ENCODE measurements around the gene TBC1D7.
A peak's percentile ranks its signal among the peaks of the same experiment; 100 is the strongest.

The TBC1D7 gene

DNA sequence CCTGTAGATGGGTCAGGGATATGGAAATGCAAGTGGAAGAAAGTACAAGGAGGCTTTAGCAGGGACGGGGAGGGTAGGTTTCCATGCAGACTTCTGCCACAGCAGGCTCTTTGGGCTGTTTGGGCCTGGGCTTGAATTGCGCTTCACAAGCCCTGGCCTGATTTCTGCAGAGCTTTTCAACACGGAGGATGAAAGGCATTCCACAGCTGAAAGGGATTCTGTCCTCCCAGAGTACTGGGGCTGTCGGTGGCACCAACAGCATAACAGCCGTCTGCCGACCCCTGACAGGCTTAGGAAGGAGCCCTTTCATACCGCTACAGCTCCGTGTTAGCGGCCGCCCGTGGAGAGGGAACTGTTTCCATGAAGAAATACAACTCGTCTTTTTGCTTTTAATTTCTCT is 22.9 kb upstream of the TBC1D7 start:
- Mint-ChIP-seq H3K9me3 (no peaks in the 10 kb centered on the region), H3K36me3 (ENCODE audit: insufficient read depth) (no peaks in the 10 kb centered on the region), H3K27ac (no peak overlapping the region), H3K27me3 (no peaks in the 10 kb centered on the region), H3K4me1 (ENCODE audit: low read depth in 2 of 2) (peaks cover 25 to 26% of the 10 kb centered on the region in 2 donors), H3K4me3 (no peak overlapping the region)
- no peak for ATAC-seq (replicated peaks)
- DNase-seq, result no peak

DNA sequence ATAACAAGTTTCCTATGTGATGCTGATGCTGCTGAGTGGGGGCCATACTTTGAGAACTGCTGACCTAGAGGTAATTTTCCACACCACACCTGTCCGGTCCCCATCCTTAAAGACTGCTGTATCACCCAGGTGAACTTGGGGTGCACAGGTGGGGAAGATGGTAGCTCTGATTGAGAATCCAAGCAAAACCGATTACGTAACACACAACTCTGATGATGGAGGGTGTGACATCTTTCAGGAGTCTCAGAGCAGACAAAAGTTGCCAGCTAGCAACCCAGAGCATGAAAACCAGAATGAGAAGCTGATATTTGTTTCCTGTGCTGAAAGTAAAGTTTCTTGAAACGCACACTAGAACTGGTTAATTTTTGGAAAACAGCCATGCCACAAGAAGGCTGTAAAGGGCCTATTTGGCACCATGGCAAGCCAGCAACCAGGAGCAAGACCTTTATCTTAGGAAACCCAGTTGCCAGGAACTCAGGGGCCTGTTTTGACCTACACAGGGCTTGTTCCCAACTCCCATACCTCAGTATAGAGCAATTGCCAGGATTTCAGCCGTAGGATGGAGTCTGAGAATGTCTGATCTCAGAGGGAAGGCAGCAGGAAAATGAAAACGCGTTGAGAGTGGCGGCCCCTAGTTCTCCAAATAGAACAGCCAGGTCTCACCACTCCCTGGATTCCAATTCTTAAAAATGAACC is 21.6 kb upstream of the TBC1D7 start:
- Mint-ChIP-seq H3K4me1 (ENCODE audit: low read depth in 2 of 2) (peaks cover 12 to 13% of the 10 kb centered on the region in 2 donors), H3K27me3 (no peaks in the 10 kb centered on the region), H3K9me3 (no peaks in the 10 kb centered on the region), H3K27ac (no peak overlapping the region), H3K36me3 (ENCODE audit: insufficient read depth) (no peaks in the 10 kb centered on the region), H3K4me3 (no peak overlapping the region)
- ATAC-seq (replicated peaks) (no peak), DNase-seq (no peak)

DNA sequence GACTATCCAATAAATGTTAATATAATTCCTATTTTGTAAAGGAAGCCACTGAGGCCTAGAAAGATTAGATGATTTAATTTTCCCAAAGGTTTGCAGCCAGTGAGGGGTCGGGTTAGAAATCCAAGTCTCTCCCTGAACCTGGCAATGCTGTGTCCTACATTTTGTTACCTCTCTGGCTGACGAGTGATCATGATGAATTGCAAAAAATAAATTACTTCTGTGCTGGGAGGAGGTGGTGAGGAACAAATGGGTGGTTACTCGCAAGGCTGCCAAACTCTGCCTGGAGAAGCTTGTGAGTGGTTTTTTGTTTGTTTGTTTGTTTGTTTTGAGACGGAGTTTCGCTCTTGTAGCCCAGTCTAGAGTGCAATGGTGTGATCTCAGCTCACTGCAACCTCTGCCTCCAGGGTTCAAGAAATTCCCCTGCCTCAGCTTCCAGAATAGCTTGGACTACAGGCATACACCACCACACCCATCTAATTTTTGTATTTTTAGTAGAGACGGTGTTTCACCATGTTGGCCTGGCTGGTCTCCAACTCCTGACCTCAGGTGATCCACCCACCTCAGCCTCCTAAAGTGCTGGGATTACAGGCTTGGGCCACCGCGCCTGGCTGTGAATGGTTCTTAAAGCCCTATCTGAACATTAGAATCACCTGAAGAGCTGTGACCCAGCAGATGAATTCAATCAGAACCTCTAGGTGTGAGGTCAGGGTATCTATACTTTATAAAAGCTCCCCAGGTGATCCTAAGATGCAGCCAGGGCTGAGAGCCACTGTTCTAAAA is 20.2 kb upstream of the TBC1D7 start:
- DNase-seq (no peak), ATAC-seq (replicated peaks) (no peak)
- Mint-ChIP-seq H3K27me3 (no peaks in the 10 kb centered on the region), H3K4me1 (ENCODE audit: low read depth in 2 of 2) (peaks cover 2% of the 10 kb centered on the region in 2 donors), H3K4me3 (no peak overlapping the region), H3K27ac (no peak overlapping the region), H3K36me3 (ENCODE audit: insufficient read depth) (no peaks in the 10 kb centered on the region), H3K9me3 (no peaks in the 10 kb centered on the region)

DNA sequence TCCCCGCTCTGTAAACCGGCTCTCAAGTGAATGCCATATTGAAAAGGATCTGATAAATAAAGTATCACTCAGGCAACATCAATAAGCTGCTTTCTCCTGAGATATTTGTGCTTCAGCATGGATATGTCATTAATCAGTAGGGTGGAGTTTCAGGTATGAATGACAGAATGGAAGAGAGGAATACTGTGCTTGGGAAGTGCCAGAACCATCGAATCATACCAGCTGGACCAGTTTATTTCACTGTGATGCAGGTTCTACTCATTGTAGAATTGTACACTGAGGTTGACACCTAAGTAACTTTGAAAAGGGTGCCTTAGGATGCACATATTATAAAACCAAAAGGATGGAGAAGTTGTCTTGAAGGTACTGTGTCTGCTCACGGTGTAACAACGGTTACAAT is 17.9 kb upstream of the TBC1D7 start:
- Mint-ChIP-seq H3K4me1 (ENCODE audit: low read depth in 2 of 2) (no peaks in the 10 kb centered on the region), H3K27me3 (no peaks in the 10 kb centered on the region), H3K9me3 (no peaks in the 10 kb centered on the region), H3K27ac (no peak overlapping the region), H3K36me3 (ENCODE audit: insufficient read depth) (no peaks in the 10 kb centered on the region), H3K4me3 (no peak overlapping the region)
- ATAC-seq (replicated peaks) (no peak), DNase-seq (no peak)

DNA sequence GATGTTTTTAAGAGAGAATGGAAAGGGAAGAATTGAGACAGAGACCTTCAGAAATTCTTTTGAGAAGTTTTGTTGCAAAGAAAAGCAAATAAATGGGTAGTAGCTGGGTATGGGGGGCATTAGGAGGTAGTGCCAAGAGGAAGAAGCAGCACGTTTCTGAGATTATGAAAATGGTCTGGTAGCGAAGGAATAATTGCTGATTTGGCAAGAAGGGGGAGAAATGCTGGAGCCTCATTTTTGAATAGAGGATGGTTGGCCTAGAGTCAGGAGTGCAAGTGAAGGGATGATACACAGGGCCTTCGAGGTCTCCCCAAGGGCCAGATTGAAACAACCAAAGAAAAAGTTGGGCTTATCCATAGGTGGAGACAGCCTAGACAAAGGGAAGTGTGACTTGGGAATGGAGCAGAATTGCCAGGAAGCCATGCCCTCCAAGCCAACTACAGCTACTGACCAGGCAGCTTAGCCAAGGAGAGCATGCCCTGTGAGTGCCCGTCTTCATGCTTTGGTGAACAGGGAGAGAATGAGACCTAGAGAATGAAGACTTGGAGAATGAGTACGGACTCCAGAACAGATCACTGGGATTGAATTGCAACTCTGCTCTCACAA is 14.2 kb upstream of the TBC1D7 start:
- Mint-ChIP-seq H3K9me3 (no peaks in the 10 kb centered on the region), H3K36me3 (ENCODE audit: insufficient read depth) (no peaks in the 10 kb centered on the region), H3K4me1 (ENCODE audit: low read depth in 2 of 2) (no peaks in the 10 kb centered on the region), H3K27ac (no peak overlapping the region), H3K27me3 (peaks cover 0 to 6% of the 10 kb centered on the region in 2 donors), H3K4me3 (no peak overlapping the region)
- ATAC-seq (replicated peaks) (no peak), DNase-seq (no peak)

DNA sequence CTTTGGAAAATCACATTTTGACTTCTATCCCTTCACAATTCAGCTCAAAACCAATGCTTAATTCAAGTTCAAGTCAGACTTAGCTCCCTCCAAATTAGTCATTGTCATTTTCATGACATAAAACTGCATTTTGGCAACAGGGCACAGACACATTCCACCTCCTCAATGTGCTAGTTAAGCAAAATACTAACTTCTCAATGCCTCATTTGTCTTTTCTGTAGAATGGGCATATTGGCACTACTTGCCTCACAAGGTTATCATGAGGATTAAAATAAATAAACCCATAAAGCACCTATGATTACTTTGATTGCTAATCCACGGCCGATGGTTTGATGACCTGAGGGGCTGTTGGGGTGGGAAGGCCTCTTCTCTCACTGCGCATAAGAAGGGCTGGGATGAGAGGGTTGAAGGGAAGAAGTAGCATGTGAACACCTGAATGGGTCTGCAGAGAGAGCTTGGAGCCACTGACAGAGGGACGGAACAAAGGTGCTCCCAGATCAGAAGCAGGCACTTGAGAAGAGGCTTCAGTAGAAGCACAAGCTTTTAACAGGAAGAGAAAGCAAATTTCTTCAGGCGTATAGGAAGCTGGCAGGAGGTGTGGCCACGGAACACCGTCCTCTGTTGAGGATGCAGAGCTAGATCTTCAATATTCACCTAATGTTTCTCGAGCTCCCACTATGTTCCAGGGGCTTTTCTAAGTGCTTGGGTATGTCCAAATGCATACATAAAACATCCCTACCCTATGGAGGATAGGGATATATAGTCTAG is 11.7 kb upstream of the TBC1D7 start:
- H3K9me3 Mint-ChIP-seq, result no peaks in the 10 kb centered on the region

DNA sequence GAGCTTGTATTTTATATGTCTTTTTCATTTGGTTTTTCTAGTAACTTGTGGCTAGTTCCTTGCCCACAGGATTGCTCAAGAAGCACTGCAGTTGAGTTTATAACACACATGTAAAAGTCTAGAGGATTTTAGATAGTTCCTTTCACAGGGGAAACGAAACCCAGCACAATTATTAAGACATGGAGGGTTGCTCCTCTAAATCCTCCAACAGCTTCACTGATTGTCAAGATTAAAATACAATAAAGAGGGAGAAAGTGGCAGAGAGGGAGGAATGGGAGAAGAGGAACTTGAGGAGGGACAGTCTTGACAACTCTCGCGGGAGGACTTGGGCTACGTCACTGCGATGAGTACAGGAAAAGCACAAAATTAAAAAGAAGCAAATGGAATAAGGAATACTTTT is 9.7 kb upstream of the TBC1D7 start:
- Mint-ChIP-seq H3K27me3 (peaks cover 0 to 6% of the 10 kb centered on the region in 2 donors), H3K4me3 (no peak overlapping the region), H3K9me3 (no peaks in the 10 kb centered on the region), H3K4me1 (ENCODE audit: low read depth in 2 of 2) (no peaks in the 10 kb centered on the region), H3K27ac (no peak overlapping the region), H3K36me3 (ENCODE audit: insufficient read depth) (no peaks in the 10 kb centered on the region)
- no peak for ATAC-seq (replicated peaks)
- DNase-seq, result no peak

More for the DNA sequence above, 11.7 kb upstream of the TBC1D7 start:
- Mint-ChIP-seq H3K4me1 (ENCODE audit: low read depth in 2 of 2) (no peaks in the 10 kb centered on the region), H3K27ac (no peak overlapping the region), H3K36me3 (ENCODE audit: insufficient read depth) (no peaks in the 10 kb centered on the region), H3K4me3 (no peak overlapping the region), H3K27me3 (peaks cover 0 to 6% of the 10 kb centered on the region in 2 donors)
- DNase-seq, result no peak
- ATAC-seq (replicated peaks), result no peak

DNA sequence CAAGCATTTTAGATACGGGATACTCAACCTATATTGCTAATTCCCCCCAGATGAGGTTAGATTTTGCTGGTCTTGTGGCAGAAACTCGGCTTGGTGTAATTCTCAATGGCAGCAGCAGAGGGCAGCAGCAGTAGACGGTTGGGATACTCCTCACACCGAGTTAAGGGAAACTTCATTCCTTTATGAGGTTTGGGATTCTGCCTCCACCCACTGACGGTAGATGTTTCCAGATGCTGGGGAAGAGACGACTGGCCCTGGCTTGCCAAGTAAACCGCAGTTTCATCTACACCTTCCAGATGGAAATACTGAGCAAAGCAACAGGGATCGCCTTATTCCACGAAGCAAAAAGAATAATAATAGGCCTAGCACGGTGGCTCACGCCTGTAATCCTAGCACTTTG is 8.2 kb upstream of the TBC1D7 start:
- peak; percentile 79 for ATAC-seq (replicated peaks)
- no peaks in the 10 kb centered on the region for H3K4me1 Mint-ChIP-seq (ENCODE audit: low read depth in 2 of 2)

DNA sequence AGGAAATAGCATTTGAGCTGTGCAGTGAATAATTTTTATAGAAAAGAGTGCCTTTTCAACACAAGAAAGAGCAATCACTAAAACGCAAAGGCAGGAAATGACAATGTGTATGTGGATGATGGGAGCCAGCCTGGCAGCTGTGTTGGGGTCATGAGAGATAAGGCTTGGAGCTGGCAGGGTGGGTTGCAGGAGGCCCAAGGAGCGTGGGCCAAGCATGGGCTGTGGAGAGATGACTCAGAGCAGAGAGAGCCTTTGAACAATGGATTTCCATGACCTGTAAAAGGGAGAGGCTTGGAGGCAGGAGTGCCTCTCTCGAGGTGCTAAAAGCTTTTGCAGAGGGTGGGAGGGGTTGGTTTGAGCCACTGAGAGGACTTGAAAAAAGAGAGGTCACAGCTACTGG is 6.6 kb upstream of the TBC1D7 start:
- no peak overlapping the region for H3K27ac Mint-ChIP-seq
- no peaks in the 10 kb centered on the region for H3K9me3 Mint-ChIP-seq
- H3K4me3 Mint-ChIP-seq, result no peak overlapping the region
- no peaks in the 10 kb centered on the region for H3K36me3 Mint-ChIP-seq (ENCODE audit: insufficient read depth)
- DNase-seq (no peak), ATAC-seq (replicated peaks) (no peak)
- no peaks in the 10 kb centered on the region for H3K4me1 Mint-ChIP-seq (ENCODE audit: low read depth in 2 of 2)
- peaks cover 0 to 3% of the 10 kb centered on the region in 2 donors for H3K27me3 Mint-ChIP-seq

More for the DNA sequence above, 8.2 kb upstream of the TBC1D7 start:
- no peaks in the 10 kb centered on the region for H3K9me3 Mint-ChIP-seq
- H3K36me3 Mint-ChIP-seq (ENCODE audit: insufficient read depth), result no peaks in the 10 kb centered on the region
- H3K4me3 Mint-ChIP-seq, result no peak overlapping the region
- DNase-seq, result peak; percentile 73 to 82 (median 74)
- peaks cover 0 to 6% of the 10 kb centered on the region in 2 donors for H3K27me3 Mint-ChIP-seq
- H3K27ac Mint-ChIP-seq, result no peak overlapping the region

DNA sequence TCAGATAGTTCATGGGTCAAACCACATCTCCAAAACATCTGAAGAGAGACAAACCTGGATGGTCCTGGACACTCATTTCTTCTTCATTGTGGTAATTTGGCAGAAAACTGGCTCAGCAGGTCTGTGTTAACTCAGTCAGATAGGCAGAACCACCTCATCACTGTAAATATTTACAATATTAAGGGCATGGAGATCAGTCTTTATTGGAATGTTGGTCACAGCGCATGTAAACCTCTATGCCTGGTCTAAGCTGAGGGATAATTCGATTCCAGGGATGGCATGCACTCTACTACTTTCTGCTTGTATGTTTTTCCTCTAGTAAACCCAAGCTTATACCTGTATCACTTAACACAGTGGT is 4.0 kb upstream of the TBC1D7 start:
- ATAC-seq (replicated peaks) (no peak), DNase-seq (no peak)
- peaks cover 13% of the 10 kb centered on the region for H3K36me3 Mint-ChIP-seq (ENCODE audit: insufficient read depth)
- H3K27me3 Mint-ChIP-seq, result no peaks in the 10 kb centered on the region
- no peaks in the 10 kb centered on the region for H3K9me3 Mint-ChIP-seq
- H3K4me1 Mint-ChIP-seq (ENCODE audit: low read depth in 2 of 2), result peaks cover 9 to 14% of the 10 kb centered on the region in 2 donors
- H3K4me3 Mint-ChIP-seq, result no peak overlapping the region
- no peak overlapping the region for H3K27ac Mint-ChIP-seq

DNA sequence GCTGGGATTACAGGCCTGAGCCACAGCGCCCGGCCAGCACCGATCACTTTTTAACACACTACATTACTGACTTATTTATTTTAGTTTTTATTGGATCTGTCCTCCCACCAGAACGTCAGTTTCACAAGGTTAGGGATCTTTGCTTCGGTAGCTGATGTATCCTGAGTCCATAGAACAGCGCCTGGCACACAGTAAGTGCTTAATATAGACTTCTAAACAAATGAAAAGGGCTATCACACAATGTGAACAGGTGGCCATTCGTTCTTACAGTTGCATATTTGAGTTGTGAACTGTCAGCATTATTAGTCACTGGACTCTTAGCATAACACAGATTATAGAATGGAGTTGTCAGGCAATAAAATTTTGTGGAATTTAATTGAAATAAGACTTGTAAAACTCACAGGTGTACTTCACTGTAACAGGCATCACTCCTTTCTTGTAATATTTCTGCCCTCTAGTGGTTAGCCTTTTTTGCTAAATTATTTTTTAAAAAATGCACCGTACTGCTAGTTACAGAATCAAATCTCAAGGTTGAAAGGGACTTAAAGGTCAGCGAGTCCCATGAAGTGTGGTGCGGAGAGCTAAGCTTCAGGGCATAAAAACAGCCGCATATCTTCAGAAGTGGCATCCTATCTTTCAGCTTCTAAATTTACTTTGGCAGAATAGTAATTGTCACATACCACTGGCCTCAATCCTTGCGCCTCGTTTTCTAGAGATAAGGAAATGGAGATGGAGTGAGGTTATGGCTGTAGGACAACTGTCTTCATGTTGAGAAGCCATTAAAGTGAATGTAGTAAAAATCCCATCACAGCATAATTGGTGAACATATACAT is 3.4 kb upstream of the TBC1D7 start:
- Mint-ChIP-seq H3K4me1 (ENCODE audit: low read depth in 2 of 2) (peaks cover 9 to 19% of the 10 kb centered on the region in 2 donors), H3K4me3 (no peak overlapping the region), H3K27ac (peak overlapping the region in 1 of 2 donors; percentile 18), H3K36me3 (ENCODE audit: insufficient read depth) (peaks cover 13% of the 10 kb centered on the region), H3K27me3 (no peaks in the 10 kb centered on the region), H3K9me3 (no peaks in the 10 kb centered on the region)
- ATAC-seq (replicated peaks), result no peak
- DNase-seq, result no peak

DNA sequence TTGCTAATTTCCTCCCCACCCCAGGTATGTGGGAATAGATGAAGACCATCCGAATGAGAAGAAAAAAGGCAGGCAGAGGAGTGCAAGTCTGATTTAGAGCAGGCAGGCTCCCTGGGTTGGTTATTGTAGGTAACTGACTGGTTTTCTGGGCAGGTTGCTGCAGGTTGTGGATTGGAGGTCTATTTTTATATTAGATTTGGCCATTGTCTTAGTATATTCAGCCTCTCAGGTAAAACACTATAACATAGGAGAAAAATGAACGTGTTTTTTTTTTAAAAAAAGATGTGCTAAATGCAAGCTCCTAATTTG is 492 bp upstream of the TBC1D7 start:
- peak overlapping the region; percentile 94 to 97 for H3K27ac Mint-ChIP-seq
- peak overlapping the region; percentile 88 to 89 for H3K4me3 Mint-ChIP-seq
- ATAC-seq (replicated peaks) (peak; percentile 1), DNase-seq (no peak)
- H3K27me3 Mint-ChIP-seq, result no peaks in the 10 kb centered on the region
- peaks cover 10 to 21% of the 10 kb centered on the region in 2 donors for H3K4me1 Mint-ChIP-seq (ENCODE audit: low read depth in 2 of 2)
- no peaks in the 10 kb centered on the region for H3K9me3 Mint-ChIP-seq
- peaks cover 17% of the 10 kb centered on the region for H3K36me3 Mint-ChIP-seq (ENCODE audit: insufficient read depth)

DNA sequence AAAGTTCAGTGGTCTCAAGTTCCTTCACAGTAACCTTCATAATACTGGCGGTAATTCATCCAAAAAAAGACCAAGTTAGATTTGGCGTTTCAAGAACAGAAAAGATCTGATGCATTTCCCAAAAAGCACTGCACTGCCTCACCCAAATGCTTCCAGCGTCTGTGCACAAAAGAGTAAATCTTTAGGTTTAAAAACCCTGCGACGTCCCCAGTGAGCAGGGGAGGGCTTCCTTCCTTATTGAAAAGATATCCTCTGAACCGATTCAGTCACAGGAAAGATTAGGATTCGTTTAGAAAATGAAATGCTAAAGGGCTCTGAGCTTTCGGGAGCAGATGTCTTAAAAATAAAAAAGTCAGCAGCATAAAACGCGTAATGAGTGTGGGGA is 654 bp downstream of the TBC1D7 start:
- peaks cover 28% of the 10 kb centered on the region for H3K36me3 Mint-ChIP-seq (ENCODE audit: insufficient read depth)
- no peaks in the 10 kb centered on the region for H3K9me3 Mint-ChIP-seq
- peak overlapping the region; percentile 88 to 89 for H3K4me3 Mint-ChIP-seq
- ATAC-seq (replicated peaks), result no peak
- peaks cover 10 to 23% of the 10 kb centered on the region in 2 donors for H3K4me1 Mint-ChIP-seq (ENCODE audit: low read depth in 2 of 2)
- H3K27me3 Mint-ChIP-seq, result no peaks in the 10 kb centered on the region
- peak overlapping the region; percentile 94 to 97 for H3K27ac Mint-ChIP-seq
- no peak for DNase-seq
